ENCODE data around the gene ZFYVE28.
"Not testable (repeated sequence)": the region's sequence is repeated elsewhere in the genome, so short reads cannot be mapped to it uniquely, and the experiment has no call there.

ZFYVE28 gene

DNA sequence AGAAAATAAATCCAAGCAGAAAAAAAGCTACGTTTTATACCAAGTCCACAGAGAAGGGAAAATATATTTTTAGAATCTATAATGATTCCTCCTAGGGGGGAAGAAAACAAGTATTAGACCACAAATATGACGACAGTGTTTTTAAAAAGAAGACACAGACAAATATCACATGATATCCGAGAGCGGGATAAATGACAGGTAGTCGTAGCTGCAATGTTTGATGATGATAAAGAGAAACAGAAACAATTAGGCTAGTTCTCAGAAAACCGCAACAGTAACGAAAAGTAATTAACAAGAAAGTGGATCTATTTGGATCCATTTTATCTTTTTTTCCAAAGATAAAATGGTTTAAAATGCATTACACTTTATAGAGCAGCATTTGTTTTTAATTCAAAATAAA is 177.4 kb downstream of the ZFYVE28 start:
- no peak for TF ChIP-seq CTCF (IDR thresholded peaks at IDR 0.05; ENCODE audit: control insufficient read depth, extremely low read depth, insufficient read depth)
- no peak for DNase-seq (ENCODE audit: low read depth)
- peak overlapping the region; percentile 83 for H3K4me3 ChIP-seq (ENCODE audit: low read depth, low read length)

- DNase-seq (ENCODE audit: low read depth): no peak
- no peak overlapping the region for H3K4me3 ChIP-seq (ENCODE audit: low read depth, low read length)
- TF ChIP-seq CTCF (IDR thresholded peaks at IDR 0.05; ENCODE audit: control insufficient read depth, extremely low read depth, insufficient read depth): no peak
Observed at GRCh38 chr4:2236944-2237666, 181.3 kb downstream of the ZFYVE28 start.

DNA sequence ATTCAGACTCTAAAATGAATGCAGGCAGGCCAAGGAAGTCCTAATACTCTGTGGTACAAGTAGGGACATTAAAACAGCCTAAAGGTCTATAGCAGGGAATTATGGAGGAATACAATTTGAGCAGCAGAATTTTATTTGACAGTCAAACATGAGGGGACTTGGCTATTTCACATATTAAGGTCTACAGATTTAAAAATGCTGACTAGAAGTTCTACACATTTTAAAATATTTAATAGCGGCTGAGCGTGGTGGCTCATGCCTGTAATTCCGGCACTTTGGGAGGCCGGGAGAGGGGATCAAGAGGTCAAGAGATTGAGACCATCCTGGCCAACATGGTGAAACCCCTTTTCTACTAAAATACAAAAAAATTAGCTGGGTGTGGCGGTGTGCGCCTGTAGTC is 187.4 kb downstream of the ZFYVE28 start:
- no peak for TF ChIP-seq CTCF (IDR thresholded peaks at IDR 0.05; ENCODE audit: control insufficient read depth, extremely low read depth, insufficient read depth)
- H3K4me3 ChIP-seq (ENCODE audit: low read depth, low read length): no peak overlapping the region
- no peak for DNase-seq (ENCODE audit: low read depth)

DNA sequence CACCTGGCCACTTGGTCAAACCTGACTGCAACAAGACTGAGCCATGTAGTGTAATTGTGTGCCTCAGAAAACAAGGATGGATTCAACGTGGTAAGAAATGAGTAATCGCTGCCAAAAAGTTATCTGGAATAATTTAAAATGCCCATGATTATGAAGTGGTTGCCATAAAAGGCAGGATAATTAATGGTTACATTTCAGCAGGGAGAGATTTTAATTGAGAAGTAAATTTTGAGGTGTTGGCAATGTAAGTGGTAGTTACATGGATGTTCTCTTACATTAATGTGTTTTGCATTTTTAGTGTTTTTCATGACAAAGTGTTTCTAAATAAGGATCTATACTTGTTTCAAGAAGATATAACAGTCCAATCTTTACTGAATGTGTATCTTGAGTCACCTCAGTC is 192.2 kb downstream of the ZFYVE28 start:
- no peak for DNase-seq (ENCODE audit: low read depth)
- TF ChIP-seq CTCF (IDR thresholded peaks at IDR 0.05; ENCODE audit: control insufficient read depth, extremely low read depth, insufficient read depth): no peak

GRCh38 chr4:2222838-2223237 is 195.6 kb downstream of the ZFYVE28 start:
- no peak overlapping the region for H3K4me3 ChIP-seq (ENCODE audit: low read depth, low read length)
- DNase-seq (ENCODE audit: low read depth): no peak
- TF ChIP-seq CTCF (IDR thresholded peaks at IDR 0.05; ENCODE audit: control insufficient read depth, extremely low read depth, insufficient read depth): no peak

More for the DNA sequence above, 192.2 kb downstream of the ZFYVE28 start:
- no peak overlapping the region for H3K4me3 ChIP-seq (ENCODE audit: low read depth, low read length)

DNA sequence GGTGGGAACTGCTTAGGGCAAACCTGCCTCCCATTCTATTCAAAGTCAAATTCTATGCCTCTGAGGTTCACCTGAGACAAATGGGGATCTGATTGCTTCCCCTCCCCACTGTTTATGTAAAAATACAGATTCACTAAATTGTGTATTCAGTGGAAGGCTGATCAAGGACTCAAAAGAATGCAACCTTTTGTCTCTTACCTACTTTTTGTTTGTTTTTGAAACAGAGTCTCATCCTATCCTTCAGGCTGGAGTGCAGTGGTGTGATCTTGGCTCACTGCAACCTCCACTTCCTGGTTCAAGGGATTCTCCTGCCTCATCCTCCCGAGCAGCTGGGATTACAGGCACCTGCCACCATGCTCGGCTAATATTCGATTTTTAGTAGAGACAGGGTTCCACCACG is 197.1 kb downstream of the ZFYVE28 start:
- H3K4me3 ChIP-seq (ENCODE audit: low read depth, low read length); DNase-seq (ENCODE audit: low read depth): not testable (repeated sequence)

GRCh38 chr4:2220016-2220630 is 198.3 kb downstream of the ZFYVE28 start:
- no peak for DNase-seq (ENCODE audit: low read depth)
- peak; percentile 97 for TF ChIP-seq CTCF (IDR thresholded peaks at IDR 0.05; ENCODE audit: control insufficient read depth, extremely low read depth, insufficient read depth)
- H3K4me3 ChIP-seq (ENCODE audit: low read depth, low read length): no peak overlapping the region

Measured in LNCaP clone FGC (cell line).